Gastroesophageal sphincter (tissue), 3 donors: ENCODE measurements around the gene RTN4RL1.

Source experiments
- POLR2A ChIP-seq, 2 donors: fragments of 450-650 bp; IDR thresholded peaks; one replicate each; pipeline ENCODE4 v1.6.1; 2017; ENCODE audit warnings: antibody characterized with exemption in 2 of 2, mild to moderate bottlenecking in 2 of 2, moderate library complexity in 1 of 2
- TF ChIP-seq, protein P1 (sequence below), 4 experiments: fragments of 200-600 bp in 2 of 4; fragments of 450-650 bp in 2 of 4; sonication (generic) in 1 of 4; IDR thresholded peaks; one replicate each; pipeline ENCODE4 v1.5.1; 2017 to 2019; ENCODE audit warnings: antibody characterized with exemption in 4 of 4, mild to moderate bottlenecking in 2 of 4, moderate library complexity in 2 of 4

- TF ChIP-seq, protein P1, sequence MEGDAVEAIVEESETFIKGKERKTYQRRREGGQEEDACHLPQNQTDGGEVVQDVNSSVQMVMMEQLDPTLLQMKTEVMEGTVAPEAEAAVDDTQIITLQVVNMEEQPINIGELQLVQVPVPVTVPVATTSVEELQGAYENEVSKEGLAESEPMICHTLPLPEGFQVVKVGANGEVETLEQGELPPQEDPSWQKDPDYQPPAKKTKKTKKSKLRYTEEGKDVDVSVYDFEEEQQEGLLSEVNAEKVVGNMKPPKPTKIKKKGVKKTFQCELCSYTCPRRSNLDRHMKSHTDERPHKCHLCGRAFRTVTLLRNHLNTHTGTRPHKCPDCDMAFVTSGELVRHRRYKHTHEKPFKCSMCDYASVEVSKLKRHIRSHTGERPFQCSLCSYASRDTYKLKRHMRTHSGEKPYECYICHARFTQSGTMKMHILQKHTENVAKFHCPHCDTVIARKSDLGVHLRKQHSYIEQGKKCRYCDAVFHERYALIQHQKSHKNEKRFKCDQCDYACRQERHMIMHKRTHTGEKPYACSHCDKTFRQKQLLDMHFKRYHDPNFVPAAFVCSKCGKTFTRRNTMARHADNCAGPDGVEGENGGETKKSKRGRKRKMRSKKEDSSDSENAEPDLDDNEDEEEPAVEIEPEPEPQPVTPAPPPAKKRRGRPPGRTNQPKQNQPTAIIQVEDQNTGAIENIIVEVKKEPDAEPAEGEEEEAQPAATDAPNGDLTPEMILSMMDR (IDR thresholded peaks at IDR 0.05), result no peak
- TF ChIP-seq POLR2A (IDR thresholded peaks at IDR 0.05), result no peak
Observed at GRCh38 chr17:2067608-2068024, 42.5 kb upstream of the RTN4RL1 start.
